Suprapubic skin (tissue), 3 donors: ENCODE measurements around the gene OTUD7B.

Experiments
- CTCF ChIP-seq, 2 donors: fragments of 200-600 bp in 1 of 2; fragments of 450-650 bp in 1 of 2; sonication (generic) in 1 of 2; IDR thresholded peaks; one replicate each; pipeline ENCODE4 v1.5.1; 2016 to 2019; ENCODE audit warnings: antibody characterized with exemption in 2 of 2, mild to moderate bottlenecking in 1 of 2, moderate library complexity in 1 of 2
- POLR2AphosphoS5 ChIP-seq, 3 donors: sonication (generic); formaldehyde crosslinking; IDR thresholded peaks; one replicate each; pipeline ENCODE4 v1.6.1; 2017; ENCODE audit warnings: antibody characterized with exemption in 3 of 3

- TF ChIP-seq CTCF (IDR thresholded peaks at IDR 0.05) (no peak), POLR2AphosphoS5 (IDR thresholded peaks at IDR 0.05) (no peak)
Observed at GRCh38 chr1:150015651-150016131, 5.2 kb upstream of the OTUD7B start.
